K562 (cell line): ENCODE measurements around the gene KLF1. TPM values are rescaled to one million over a fixed set of nuclear protein-coding genes. Genes with fewer than 3 reads are reported as not detected.

Experiments used
- CREM ChIP-seq: IDR thresholded peaks from 2 replicates; pipeline ENCODE4 v1.6.1; 2014; ENCODE audit warnings: antibody characterized with exemption, low read depth
- EGR1 ChIP-seq: fragments of 450-650 bp; conservative IDR thresholded peaks from 2 replicates; pipeline ENCODE4 v1.6.1; 2017; ENCODE audit warnings: mild to moderate bottlenecking
- ETS2 ChIP-seq: IDR thresholded peaks from 2 replicates; pipeline ENCODE4 v1.6.1; 2016; ENCODE audit warnings: borderline replicate concordance, missing genetic modification characterization, mild to moderate bottlenecking, moderate library complexity, missing compliant biosample characterization; ENCODE audit not compliant: poor library complexity, severe bottlenecking
- FOXA3 ChIP-seq, 2 experiments: fragments of 450-650 bp in 1 of 2; sonication (generic) in 1 of 2; formaldehyde crosslinking; IDR thresholded peaks in 1 of 2; conservative IDR thresholded peaks in 1 of 2; 2 replicates each; pipeline versions ENCODE4 v1.4.0 to v1.8.0; 2020 to 2022; ENCODE audit warnings: mild to moderate bottlenecking in 2 of 2, missing genetic modification reagents in 1 of 2
- FOXP1 ChIP-seq: sonication (generic); formaldehyde crosslinking; IDR thresholded peaks from 2 replicates; pipeline ENCODE4 v1.8.0; 2022; ENCODE audit warnings: mild to moderate bottlenecking, missing genetic modification reagents
- GTF2E2 ChIP-seq: fragments of 200-800 bp; sonication (Bioruptor generic); IDR thresholded peaks from 2 replicates; pipeline ENCODE4 v1.6.1; 2016; ENCODE audit warnings: missing genetic modification characterization, missing compliant biosample characterization
- HEY1 ChIP-seq: fragments of 250-450 bp; sonication (Bioruptor Pico); IDR thresholded peaks from 2 replicates; pipeline ENCODE4 v1.5.0; 2020; ENCODE audit warnings: mild to moderate bottlenecking, moderate library complexity, borderline replicate concordance
- HMBOX1 ChIP-seq: sonication (generic); IDR thresholded peaks from 2 replicates; pipeline ENCODE4 v1.6.1; 2016
- KDM4B ChIP-seq, 2 experiments: fragments of 450-650 bp in 1 of 2; sonication (generic) in 1 of 2; IDR thresholded peaks; 2 replicates each; pipeline ENCODE4 v1.6.1; 2016 to 2017; ENCODE audit warnings: borderline replicate concordance in 2 of 2, antibody characterized with exemption in 1 of 2, low read depth in 1 of 2, mild to moderate bottlenecking in 1 of 2
- MTA3 ChIP-seq: fragments of 450-650 bp; formaldehyde crosslinking; IDR thresholded peaks from 2 replicates; pipeline ENCODE4 v1.6.1; 2017; ENCODE audit warnings: mild to moderate bottlenecking, borderline replicate concordance
- NFIX ChIP-seq: fragments of 250-450 bp; sonication (Bioruptor Pico); IDR thresholded peaks from 2 replicates; pipeline ENCODE4 v1.4.0; 2020; ENCODE audit warnings: low read depth, mild to moderate bottlenecking, moderate library complexity
- NFRKB ChIP-seq: fragments of 450-650 bp; IDR thresholded peaks from 2 replicates; pipeline ENCODE4 v1.6.1; 2016; ENCODE audit warnings: low read depth
- RBFOX2 ChIP-seq: fragments of 200-400 bp; formaldehyde crosslinking; IDR thresholded peaks from 2 replicates; pipeline ENCODE4 v1.6.1; 2017; ENCODE audit warnings: low read depth, mild to moderate bottlenecking, low read length, moderate library complexity
- RBM15 ChIP-seq: fragments of 200-400 bp; formaldehyde crosslinking; IDR thresholded peaks from 2 replicates; pipeline ENCODE4 v1.6.1; 2018; ENCODE audit warnings: mild to moderate bottlenecking, low read length, moderate library complexity; ENCODE audit not compliant: insufficient read depth
- ZBTB1 ChIP-seq: sonication (generic); formaldehyde crosslinking; IDR thresholded peaks from 2 replicates; pipeline ENCODE4 v1.8.1; 2023; ENCODE audit warnings: missing genetic modification reagents, low read depth, mild to moderate bottlenecking, borderline replicate concordance
- ZC3H11A ChIP-seq: IDR thresholded peaks from 2 replicates; pipeline ENCODE4 v1.6.1; 2012; ENCODE audit warnings: low read depth, low read length, improper control_type of control experiment
- ZFX ChIP-seq: sonication (generic); formaldehyde crosslinking; IDR thresholded peaks from 2 replicates; pipeline ENCODE4 v1.8.0; 2022; ENCODE audit warnings: mild to moderate bottlenecking, missing genetic modification reagents, moderate library complexity
- ZNF551 ChIP-seq: fragments of 250-450 bp; sonication (Bioruptor Pico); IDR thresholded peaks from 2 replicates; pipeline ENCODE4 v1.5.0; 2021; ENCODE audit warnings: mild to moderate bottlenecking, moderate library complexity
- polyA plus RNA-seq, 8 experiments: library from polyadenylated mRNA; depleted of rRNA in 4 of 8; stranded (reverse) in 5 of 8; unstranded in 3 of 8; fragments of >200 nt; fragmentation: Nextera tagmentation in 2 of 8; fragmentation: Illumina TruSeq in 1 of 8; extraction: Ambion mirVana in 2 of 8; extraction: Trizol in 1 of 8; gene quantifications; 2 replicates each; pipeline versions ENCODE4 v1.2.1 to v1.2.3, GENCODE V29; 2011 to 2014; ENCODE audit warnings: inconsistent platforms in 1 of 8, missing spikeins in 1 of 8
- total RNA-seq, 7 experiments: library from RNA; depleted of rRNA in 6 of 7; stranded (reverse); fragments of >200 nt in 6 of 7; fragmentation: Illumina TruSeq in 2 of 7; extraction: Trizol in 2 of 7; gene quantifications; 2 replicates each; pipeline versions ENCODE4 v1.2.1 to v1.2.3, GENCODE V29; 2011 to 2021; ENCODE audit warnings: low replicate concordance in 1 of 7
- TF ChIP-seq, protein P1 (sequence below): fragments of 450-650 bp; formaldehyde crosslinking; IDR thresholded peaks from 2 replicates; pipeline ENCODE4 v1.4.0; 2020; ENCODE audit warnings: mild to moderate bottlenecking
- TF ChIP-seq, protein P2 (sequence below): fragments of 250-450 bp; sonication (Bioruptor Pico); IDR thresholded peaks from 2 replicates; pipeline ENCODE4 v1.5.0; 2021
- TF ChIP-seq, protein P3 (sequence below): fragments of 250-450 bp; sonication (Bioruptor Pico); IDR thresholded peaks from 2 replicates; pipeline ENCODE4 v1.9.0; 2021; ENCODE audit warnings: mild to moderate bottlenecking, inconsistent platforms

KLF1 gene
- total and polyA plus RNA-seq, 9 of the 15 experiments (the other 6 are each of a cell fraction or from before 2014, with no cell fraction given): 8.4 to 163 (median 47.3) TPM

GRCh38 chr19:12933287-12934072 is 46.5 kb upstream of the KLF1 start, which contains the start of gene FARSA (continued):
- TF ChIP-seq HMBOX1: no peak
- peak; percentile 80; the same call in 1 of the 2 replicates for TF ChIP-seq GTF2E2 (tag)
- no peak for TF ChIP-seq HEY1 (CRISPR knock-in tag)
- TF ChIP-seq ZNF551 (CRISPR knock-in tag): no peak
- TF ChIP-seq ZBTB1 (CRISPR knock-in tag): peak; percentile 72; the same call in 1 of the 2 replicates
- TF ChIP-seq, protein P1, sequence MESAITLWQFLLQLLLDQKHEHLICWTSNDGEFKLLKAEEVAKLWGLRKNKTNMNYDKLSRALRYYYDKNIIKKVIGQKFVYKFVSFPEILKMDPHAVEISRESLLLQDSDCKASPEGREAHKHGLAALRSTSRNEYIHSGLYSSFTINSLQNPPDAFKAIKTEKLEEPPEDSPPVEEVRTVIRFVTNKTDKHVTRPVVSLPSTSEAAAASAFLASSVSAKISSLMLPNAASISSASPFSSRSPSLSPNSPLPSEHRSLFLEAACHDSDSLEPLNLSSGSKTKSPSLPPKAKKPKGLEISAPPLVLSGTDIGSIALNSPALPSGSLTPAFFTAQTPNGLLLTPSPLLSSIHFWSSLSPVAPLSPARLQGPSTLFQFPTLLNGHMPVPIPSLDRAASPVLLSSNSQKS: no peak
- TF ChIP-seq NFRKB: peak; percentile 92
- no peak for TF ChIP-seq ETS2
- no peak for TF ChIP-seq RBM15
- peak; percentile 73 for TF ChIP-seq ZFX (CRISPR knock-in tag)
- peak; percentile 10; the same call in 1 of the 2 replicates for TF ChIP-seq MTA3
- TF ChIP-seq CREM: peak; percentile 83
- 0 out of 2 replicates have a peak, but pooled peaks have one; percentile 39 for TF ChIP-seq ZC3H11A
- no peak for TF ChIP-seq NFIX (CRISPR knock-in tag)
- no peak for TF ChIP-seq EGR1
- TF ChIP-seq, protein P2, sequence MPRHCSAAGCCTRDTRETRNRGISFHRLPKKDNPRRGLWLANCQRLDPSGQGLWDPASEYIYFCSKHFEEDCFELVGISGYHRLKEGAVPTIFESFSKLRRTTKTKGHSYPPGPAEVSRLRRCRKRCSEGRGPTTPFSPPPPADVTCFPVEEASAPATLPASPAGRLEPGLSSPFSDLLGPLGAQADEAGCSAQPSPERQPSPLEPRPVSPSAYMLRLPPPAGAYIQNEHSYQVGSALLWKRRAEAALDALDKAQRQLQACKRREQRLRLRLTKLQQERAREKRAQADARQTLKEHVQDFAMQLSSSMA (CRISPR knock-in tag): peak; percentile 100
- no peak for TF ChIP-seq FOXA3 (CRISPR knock-in tag; conservative IDR thresholded peaks at IDR 0.05 in 1 of 2, IDR thresholded peaks at IDR 0.05 in 1 of 2)
- peak in 1 of 2 experiments; percentile 98; a peak in 2 of 4 replicates for TF ChIP-seq KDM4B (IDR thresholded peaks at IDR 0.05; ENCODE audit: borderline replicate concordance in 2 of 2, low read depth in 1 of 2)
- TF ChIP-seq FOXP1 (CRISPR knock-in tag): no peak
- peak; percentile 99 for TF ChIP-seq RBFOX2
- TF ChIP-seq, protein P3, sequence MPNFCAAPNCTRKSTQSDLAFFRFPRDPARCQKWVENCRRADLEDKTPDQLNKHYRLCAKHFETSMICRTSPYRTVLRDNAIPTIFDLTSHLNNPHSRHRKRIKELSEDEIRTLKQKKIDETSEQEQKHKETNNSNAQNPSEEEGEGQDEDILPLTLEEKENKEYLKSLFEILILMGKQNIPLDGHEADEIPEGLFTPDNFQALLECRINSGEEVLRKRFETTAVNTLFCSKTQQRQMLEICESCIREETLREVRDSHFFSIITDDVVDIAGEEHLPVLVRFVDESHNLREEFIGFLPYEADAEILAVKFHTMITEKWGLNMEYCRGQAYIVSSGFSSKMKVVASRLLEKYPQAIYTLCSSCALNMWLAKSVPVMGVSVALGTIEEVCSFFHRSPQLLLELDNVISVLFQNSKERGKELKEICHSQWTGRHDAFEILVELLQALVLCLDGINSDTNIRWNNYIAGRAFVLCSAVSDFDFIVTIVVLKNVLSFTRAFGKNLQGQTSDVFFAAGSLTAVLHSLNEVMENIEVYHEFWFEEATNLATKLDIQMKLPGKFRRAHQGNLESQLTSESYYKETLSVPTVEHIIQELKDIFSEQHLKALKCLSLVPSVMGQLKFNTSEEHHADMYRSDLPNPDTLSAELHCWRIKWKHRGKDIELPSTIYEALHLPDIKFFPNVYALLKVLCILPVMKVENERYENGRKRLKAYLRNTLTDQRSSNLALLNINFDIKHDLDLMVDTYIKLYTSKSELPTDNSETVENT (CRISPR knock-in tag): 0 out of 2 replicates have a peak, but pooled peaks have one; percentile 6
